Measurements from ENCODE around the gene FAM234A.

Gene FAM234A

DNA sequence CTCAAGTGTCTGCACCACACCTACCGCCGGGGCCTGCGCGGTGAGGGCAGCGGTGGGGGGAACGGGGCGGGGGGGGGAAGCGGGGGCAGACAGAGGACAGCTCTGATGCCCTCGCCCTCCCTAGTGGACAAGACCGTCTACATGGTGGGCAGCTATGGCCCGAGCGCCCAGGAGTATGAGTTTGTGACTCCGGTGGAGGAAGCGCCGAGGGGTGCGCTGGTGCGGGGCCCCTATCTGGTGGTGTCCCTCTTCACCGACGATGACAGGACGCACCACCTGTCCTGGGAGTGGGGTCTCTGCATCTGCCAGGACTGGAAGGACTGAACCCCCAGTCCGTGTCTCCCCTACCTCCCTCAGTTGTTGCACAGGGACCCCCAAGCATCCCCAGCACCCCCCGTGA, 47.9 kb downstream of the FAM234A start:
- DNase-seq = no peak
- H3K27ac ChIP-seq = no peak overlapping the region
- H3K4me3 ChIP-seq (ENCODE audit: low read depth, low read length) = no peak overlapping the region
- peaks cover 3% of the 10 kb centered on the region for H3K36me3 ChIP-seq (replicated peaks)
- in situ Hi-C loops (cut with HindIII; ENCODE audit: low pct_ligation_motif_present, low sequenced_read_pairs) = no loop called here
- TF ChIP-seq, protein P1, sequence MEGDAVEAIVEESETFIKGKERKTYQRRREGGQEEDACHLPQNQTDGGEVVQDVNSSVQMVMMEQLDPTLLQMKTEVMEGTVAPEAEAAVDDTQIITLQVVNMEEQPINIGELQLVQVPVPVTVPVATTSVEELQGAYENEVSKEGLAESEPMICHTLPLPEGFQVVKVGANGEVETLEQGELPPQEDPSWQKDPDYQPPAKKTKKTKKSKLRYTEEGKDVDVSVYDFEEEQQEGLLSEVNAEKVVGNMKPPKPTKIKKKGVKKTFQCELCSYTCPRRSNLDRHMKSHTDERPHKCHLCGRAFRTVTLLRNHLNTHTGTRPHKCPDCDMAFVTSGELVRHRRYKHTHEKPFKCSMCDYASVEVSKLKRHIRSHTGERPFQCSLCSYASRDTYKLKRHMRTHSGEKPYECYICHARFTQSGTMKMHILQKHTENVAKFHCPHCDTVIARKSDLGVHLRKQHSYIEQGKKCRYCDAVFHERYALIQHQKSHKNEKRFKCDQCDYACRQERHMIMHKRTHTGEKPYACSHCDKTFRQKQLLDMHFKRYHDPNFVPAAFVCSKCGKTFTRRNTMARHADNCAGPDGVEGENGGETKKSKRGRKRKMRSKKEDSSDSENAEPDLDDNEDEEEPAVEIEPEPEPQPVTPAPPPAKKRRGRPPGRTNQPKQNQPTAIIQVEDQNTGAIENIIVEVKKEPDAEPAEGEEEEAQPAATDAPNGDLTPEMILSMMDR (IDR thresholded peaks at IDR 0.05; ENCODE audit: low read depth, low read length, missing control alignments) = no peak
- H3K27me3 ChIP-seq (replicated peaks) = peaks cover 13% of the 10 kb centered on the region

DNA sequence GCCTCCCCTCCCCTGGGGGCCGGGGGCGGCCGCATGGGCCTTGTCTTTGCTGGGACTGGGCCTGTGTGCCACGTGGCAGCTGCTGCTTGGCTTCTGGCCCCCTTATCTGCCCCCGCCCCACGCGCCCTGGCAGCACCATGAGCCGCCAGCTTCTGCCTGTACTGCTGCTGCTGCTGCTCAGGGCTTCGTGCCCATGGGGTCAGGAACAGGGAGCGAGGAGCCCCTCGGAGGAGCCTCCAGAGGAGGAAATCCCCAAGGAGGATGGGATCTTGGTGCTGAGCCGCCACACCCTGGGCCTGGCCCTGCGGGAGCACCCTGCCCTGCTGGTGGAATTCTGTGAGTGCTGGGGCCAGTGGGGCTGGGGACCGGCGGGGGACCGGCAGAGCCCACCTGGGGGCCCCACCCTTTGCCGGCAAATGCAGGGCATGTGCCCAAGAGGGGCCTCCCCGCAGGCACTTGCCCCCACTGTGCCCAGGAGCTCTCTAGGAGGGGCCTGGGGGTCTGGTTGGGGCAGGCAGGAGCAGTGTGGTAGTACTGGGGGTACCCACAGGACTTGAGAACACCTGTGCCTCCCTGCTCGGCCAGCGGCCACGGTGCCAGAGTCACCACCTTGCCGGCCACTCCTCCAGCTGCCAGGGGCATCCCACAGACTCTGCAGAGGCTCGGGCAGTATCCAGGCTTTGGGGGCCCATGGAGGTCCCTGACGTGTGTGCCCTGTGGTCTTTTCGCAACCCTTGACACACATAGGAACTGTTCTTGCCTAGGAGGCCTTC, 48.6 kb downstream of the FAM234A start, which contains the start of gene PDIA2:
Gene PDIA2 (plus strand): TSS at position 132 of the 773 bp plus-strand sequence. CDS start 6 bp downstream, at position 138.
- Histone ChIP-seq H3K36me3 (replicated peaks) (peaks cover 10% of the 10 kb centered on the region), H3K27me3 (replicated peaks) (peaks cover 13% of the 10 kb centered on the region), H3K4me3 (ENCODE audit: low read depth, low read length) (no peak within 1 kb of the TSS), H3K27ac (no peak within 1 kb of the TSS)
- TF ChIP-seq, protein P1 (IDR thresholded peaks at IDR 0.05; ENCODE audit: low read depth, low read length, missing control alignments) = no peak
- in situ Hi-C loops (cut with HindIII; ENCODE audit: low pct_ligation_motif_present, low sequenced_read_pairs) = no loop called here
- no peak for DNase-seq

DNA sequence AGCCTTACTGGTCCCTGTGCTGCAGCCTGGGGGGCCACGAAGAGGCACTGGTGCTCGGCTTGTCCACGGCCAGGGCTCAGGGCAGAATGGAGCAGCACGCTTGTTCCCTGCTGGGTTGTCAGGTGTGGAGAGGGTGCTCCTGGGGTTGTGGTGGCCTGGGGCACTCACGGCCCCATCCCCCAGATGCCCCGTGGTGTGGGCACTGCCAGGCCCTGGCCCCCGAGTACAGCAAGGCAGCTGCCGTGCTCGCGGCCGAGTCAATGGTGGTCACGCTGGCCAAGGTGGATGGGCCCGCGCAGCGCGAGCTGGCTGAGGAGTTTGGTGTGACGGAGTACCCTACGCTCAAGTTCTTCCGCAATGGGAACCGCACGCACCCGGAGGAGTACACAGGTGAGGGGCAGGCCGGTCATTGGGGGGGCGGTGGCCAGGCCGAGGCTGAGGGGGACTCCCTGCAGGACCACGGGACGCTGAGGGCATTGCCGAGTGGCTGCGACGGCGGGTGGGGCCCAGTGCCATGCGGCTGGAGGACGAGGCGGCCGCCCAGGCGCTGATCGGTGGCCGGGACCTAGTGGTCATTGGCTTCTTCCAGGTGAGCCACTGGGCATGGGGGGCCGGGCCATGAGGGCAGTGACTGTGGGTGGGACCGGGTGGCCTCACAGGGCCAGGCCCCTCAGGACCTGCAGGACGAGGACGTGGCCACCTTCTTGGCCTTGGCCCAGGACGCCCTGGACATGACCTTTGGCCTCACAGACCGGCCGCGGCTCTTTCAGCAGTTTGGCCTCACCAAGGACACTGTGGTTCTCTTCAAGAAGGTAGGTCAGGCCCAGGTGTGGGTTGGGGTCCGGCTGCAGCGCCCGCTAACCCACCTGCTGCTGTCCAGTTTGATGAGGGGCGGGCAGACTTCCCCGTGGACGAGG, 49.8 kb downstream of the FAM234A start:
- in situ Hi-C loops (cut with HindIII; ENCODE audit: low pct_ligation_motif_present, low sequenced_read_pairs) = no loop called here
- Histone ChIP-seq H3K27ac (no peak overlapping the region), H3K27me3 (replicated peaks) (peaks cover 13% of the 10 kb centered on the region), H3K36me3 (replicated peaks) (peaks cover 16% of the 10 kb centered on the region), H3K4me3 (ENCODE audit: low read depth, low read length) (no peak overlapping the region)
- TF ChIP-seq, protein P1 (IDR thresholded peaks at IDR 0.05; ENCODE audit: low read depth, low read length, missing control alignments) = no peak
- no peak for DNase-seq

DNA sequence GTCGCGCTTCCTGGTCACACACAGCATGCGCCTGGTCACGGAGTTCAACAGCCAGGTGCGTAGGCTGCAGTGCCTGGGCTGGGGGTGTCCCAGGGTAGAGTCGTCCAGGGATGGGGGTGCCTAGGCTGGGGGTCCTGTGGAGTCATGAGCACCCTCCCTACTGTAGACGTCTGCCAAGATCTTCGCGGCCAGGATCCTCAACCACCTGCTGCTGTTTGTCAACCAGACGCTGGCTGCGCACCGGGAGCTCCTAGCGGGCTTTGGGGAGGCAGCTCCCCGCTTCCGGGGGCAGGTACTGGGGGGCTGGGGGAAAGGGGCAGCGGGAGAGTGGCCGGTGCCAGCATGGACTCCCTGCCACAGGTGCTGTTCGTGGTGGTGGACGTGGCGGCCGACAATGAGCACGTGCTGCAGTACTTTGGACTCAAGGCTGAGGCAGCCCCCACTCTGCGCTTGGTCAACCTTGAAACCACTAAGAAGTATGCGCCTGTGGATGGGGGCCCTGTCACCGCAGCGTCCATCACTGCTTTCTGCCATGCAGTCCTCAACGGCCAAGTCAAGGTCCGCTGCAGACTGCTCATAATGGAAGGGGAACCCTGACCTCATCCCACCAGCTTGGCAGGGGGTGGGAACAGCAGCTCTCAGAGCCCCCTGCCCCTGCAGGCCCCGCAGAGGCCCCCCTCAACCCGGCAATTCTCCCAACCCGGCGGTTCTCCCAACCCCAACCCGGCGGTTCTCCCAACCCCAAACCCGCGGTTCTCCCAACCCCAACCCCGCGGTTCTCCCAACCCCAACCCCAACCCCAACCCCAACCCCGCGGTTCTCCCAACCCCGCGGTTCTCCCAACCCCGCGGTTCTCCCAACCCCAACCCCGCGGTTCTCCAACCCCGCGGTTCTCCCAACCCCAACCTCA, 50.8 kb downstream of the FAM234A start:
- TF ChIP-seq, protein P1 (IDR thresholded peaks at IDR 0.05; ENCODE audit: low read depth, low read length, missing control alignments) = no peak
- Histone ChIP-seq H3K36me3 (replicated peaks) (peaks cover 19% of the 10 kb centered on the region), H3K27me3 (replicated peaks) (peaks cover 10% of the 10 kb centered on the region), H3K4me3 (ENCODE audit: low read depth, low read length) (no peak overlapping the region), H3K27ac (no peak overlapping the region)
- DNase-seq = no peak
- in situ Hi-C loops (cut with HindIII; ENCODE audit: low pct_ligation_motif_present, low sequenced_read_pairs) = no loop called here

DNA sequence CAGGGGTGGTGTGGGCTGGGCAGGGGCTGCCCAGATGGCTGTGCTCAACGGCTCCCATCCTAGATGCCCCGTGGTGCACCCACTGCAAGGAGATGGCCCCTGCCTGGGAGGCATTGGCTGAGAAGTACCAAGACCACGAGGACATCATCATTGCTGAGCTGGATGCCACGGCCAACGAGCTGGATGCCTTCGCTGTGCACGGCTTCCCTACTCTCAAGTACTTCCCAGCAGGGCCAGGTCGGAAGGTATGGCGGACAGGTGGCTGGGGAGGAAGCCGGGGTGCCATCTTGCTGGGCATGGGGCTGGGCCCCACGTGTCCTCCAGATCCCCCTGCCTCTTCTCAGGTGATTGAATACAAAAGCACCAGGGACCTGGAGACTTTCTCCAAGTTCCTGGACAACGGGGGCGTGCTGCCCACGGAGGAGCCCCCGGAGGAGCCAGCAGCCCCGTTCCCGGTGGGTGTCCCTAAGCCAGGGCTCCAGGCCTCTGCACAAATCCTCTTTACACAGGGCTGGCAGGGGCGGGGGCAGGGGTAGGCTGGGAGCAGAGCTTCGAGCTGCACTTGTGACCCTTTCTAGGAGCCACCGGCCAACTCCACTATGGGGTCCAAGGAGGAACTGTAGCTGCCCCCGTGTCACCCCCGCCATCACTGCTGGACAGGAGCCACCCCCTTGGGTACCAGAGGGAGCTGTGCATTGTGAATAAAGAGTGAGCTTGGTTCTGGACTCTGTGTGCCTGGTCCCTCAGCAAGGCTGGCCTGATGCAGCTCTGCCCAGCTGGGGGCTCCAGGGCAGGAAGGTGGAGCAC, 52.1 kb downstream of the FAM234A start:
- Histone ChIP-seq H3K27me3 (replicated peaks) (no peaks in the 10 kb centered on the region), H3K4me3 (ENCODE audit: low read depth, low read length) (no peak overlapping the region), H3K27ac (no peak overlapping the region), H3K36me3 (replicated peaks) (peaks cover 27% of the 10 kb centered on the region)
- DNase-seq = no peak
- in situ Hi-C loops (cut with HindIII; ENCODE audit: low pct_ligation_motif_present, low sequenced_read_pairs) = no loop called here
- TF ChIP-seq, protein P1 (IDR thresholded peaks at IDR 0.05; ENCODE audit: low read depth, low read length, missing control alignments) = no peak
